GM18868 (cell line): ENCODE measurements around the gene CHTF8.
A peak's percentile ranks its signal among the peaks of the same experiment; 100 is the strongest.

ENCODE experiments used
- ATAC-seq: cut with Tn5 transposase; IDR thresholded peaks from one replicate; pipeline ENCODE4 v1.9.1; 2021; ENCODE audit warnings: mild to moderate bottlenecking, moderate library complexity; ENCODE audit not compliant: unreplicated experiment

The CHTF8 gene

GRCh38 chr16:69114346-69114975 lies 17.9 kb downstream of the CHTF8 start:
- ATAC-seq, result no peak

DNA sequence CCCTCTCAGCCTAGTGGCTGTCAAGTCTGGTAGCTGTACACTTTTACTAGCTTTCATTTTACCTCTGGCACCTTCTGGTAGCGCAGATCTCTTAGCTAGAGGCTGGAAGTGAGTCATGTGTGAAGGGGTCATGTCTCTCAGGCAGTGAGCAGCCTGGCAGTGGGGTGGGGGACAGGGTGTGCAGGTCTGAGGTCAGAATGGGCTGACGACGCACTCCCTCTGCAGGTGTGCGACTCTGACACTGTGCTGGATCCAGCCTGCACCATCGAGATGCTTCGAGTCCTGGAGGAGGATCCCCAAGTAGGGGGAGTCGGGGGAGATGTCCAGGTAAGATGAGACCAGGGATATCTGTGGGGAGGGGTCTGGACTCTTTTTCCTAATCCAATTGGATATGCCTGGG lies 19.2 kb downstream of the CHTF8 start:
- no peak for ATAC-seq

- no peak for ATAC-seq
Observed at GRCh38 chr16:69112285-69113129, 19.9 kb downstream of the CHTF8 start.

GRCh38 chr16:69111876-69112230 lies 20.5 kb downstream of the CHTF8 start:
- no peak for ATAC-seq

DNA sequence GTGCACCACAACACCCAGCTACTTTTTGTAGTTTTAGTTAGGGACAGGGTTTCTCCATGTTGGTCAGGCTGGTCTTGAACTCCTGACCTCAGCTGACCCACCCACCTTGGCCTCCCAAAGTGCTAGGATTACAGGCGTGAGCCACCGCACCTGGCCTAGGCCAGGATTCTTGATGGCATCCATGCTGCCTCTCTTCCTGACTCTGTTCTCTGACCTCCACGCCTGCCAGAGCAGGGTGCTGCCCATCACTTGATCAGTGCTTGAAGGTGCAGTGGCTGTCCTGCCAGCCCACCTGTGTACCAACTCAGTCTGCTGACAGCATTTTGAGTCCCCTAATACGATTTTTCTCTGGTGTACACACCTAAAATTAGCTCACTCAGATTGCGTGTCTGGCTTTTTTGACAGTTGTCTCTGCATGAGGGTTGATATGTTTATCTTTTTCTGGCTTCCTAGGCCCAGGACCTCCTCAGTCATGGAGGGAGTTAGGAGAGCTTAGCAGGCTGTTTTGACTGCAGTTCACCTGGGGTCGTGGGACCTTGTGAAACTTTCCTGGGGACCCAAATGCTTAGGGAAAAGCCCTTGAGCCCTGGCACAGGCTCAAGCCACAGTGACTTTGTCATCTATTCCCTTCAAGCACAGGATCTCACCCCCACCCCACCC lies 21.0 kb downstream of the CHTF8 start:
- no peak for ATAC-seq

GRCh38 chr16:69110406-69110805 lies 22.0 kb downstream of the CHTF8 start:
- no peak for ATAC-seq

DNA sequence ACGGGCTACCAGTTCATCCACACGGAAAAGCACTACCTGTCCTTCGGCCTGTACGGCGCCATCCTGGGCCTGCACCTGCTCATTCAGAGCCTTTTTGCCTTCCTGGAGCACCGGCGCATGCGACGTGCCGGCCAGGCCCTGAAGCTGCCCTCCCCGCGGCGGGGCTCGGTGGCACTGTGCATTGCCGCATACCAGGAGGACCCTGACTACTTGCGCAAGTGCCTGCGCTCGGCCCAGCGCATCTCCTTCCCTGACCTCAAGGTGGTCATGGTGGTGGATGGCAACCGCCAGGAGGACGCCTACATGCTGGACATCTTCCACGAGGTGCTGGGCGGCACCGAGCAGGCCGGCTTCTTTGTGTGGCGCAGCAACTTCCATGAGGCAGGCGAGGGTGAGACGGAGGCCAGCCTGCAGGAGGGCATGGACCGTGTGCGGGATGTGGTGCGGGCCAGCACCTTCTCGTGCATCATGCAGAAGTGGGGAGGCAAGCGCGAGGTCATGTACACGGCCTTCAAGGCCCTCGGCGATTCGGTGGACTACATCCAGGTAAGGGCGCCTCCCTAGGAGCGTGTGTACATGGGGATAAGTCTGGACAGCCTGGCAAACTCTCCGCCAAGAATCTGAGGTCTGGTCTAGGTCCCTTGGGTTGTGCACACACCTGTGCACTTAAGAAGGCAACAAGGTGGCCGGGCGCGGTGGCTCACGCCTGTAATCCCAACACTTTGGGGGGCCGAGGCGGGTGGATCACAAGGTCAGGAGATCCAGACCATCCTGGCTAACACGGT lies 22.7 kb downstream of the CHTF8 start:
- no peak for ATAC-seq

DNA sequence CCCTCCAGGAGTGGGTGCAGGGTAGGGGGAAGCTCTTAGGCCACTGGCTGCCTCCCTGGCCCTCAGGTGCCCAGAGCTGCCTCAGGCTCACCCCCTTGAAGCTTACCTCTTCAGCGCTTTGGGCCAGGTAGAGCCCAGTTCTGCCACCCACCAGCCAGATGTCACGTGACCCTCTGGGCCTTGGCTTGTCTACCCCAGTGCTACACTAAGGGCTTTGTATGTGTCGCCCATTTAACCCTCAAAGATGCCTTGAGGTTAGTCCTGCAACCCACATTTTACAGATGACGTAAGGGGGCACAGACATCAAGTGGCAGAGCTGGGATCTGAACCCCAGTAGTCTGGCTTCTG lies 23.5 kb downstream of the CHTF8 start:
- no peak for ATAC-seq

GRCh38 chr16:69108064-69108904 lies 24.1 kb downstream of the CHTF8 start:
- ATAC-seq, result no peak

DNA sequence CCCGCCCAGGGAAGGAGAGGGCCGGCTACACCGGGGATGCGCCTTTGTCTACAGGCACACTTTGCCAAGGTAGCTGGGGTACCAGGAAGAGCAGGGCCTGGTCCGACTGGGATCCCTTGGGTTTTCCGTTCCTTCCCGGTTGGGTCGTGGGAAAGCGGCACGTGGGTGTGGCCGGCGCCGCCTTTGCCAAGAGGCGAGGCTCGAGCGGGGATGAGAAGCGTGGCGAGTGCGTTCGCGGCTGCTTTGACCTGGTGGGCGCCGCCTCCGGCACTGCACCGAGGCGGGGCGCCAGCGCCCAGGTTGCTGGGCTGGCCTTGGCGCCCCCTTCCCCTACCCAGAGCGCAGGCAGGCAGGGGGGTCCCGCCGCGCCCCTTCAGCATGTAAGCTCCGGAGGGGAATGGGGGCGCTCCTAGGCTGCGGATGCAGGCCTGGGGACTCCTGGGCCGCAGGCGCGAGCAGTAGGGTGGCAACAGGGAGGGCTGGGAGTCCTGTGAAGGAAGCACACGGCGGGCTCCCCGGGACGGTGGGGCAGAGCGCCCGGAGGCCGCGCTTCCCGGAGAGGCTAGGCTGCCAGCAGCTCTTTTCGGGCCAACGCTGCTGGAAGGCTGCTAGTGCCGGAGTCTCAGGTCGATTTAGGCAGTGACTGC lies 24.9 kb downstream of the CHTF8 start:
- no peak for ATAC-seq

DNA sequence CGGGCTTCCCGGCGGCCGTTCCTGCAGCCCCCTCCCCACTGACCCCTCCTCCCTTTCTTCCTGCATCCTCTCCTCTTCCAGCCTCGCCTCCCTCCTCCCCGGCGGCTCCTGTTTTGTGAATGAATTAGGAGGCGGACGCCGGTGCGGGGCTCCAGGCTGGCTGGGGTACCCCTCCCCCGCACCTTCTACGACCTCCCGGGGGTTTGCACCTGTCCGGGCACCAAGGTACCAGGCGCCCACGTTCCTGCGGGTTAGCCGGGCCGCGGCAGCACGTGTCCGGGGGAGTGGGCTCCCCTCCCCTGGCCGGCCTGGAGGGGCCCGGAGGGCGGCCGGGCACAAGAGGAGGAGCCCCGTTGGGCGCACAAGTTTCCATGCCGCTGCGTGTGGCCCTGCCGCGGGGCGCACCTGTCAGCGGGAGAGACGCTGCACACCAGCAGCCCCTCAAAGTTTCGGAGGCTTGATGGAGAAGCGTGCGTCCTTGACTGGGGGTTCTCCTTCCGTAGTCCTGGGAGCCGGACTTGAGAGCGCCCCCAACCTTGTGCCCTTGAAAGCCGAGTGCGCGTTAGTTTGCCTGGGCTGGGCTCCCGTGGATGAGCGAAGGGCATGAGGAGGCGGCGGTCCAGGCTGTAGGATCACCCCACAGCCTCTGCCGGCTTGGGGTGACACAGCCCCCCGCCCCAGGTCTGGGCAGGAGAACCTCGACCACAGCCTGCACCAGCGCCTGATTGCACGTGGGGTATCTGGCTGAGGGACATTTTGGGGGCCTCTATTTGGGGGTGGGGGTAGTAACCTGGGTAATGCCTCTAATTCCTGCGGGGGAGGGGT lies 25.7 kb downstream of the CHTF8 start:
- ATAC-seq, result no peak

GRCh38 chr16:69105501-69106361 lies 26.7 kb downstream of the CHTF8 start, which contains the start of gene HAS3:
HAS3 (plus strand) TSS chr16:69105653; CDS start chr16:69109396, 3,743 bp downstream.
- ATAC-seq, result no peak

GRCh38 chr16:69100071-69100691 lies 32.2 kb downstream of the CHTF8 start:
- no peak for ATAC-seq

DNA sequence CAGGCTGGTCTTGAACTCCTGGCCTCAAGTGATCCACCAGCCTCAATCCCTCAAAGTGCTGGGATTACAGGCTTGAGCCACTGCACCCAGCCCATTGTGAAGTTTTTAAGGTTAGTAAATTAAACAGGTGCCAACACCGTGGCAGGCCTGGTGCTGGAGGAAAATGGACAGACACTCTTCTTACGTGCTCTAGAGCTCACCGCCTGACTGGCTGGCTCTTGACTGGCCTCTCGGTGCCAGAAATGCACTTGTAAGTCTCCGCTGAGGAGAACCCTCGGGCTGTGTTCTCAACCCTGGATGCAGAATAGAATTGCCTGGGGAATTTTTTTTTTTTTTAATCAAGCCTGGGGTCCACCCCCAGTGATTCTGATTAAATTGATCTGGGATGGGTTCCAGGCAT lies 37.2 kb downstream of the CHTF8 start:
- ATAC-seq, result no peak

- no peak for ATAC-seq
Observed at GRCh38 chr16:69094501-69094900, 37.9 kb downstream of the CHTF8 start.

DNA sequence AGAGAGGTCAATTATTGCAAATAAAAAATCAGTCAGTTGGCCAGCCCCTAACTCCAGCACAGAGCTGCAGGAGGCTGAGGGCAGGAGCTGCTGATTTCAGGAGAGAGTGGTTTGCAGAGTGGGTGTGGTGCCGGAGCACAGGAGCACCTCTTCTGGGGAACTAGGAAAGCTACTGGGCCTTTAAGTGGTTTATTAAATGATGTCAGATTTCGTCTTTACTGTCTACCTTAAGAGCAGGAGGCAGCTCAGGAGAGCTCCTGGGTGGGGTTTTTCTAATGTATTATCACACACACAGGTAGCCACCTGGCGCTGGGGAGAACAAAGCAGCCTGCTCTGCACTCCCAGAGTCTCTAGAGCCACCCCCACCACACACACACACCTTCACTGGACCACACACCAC lies 38.4 kb downstream of the CHTF8 start:
- ATAC-seq, result no peak

DNA sequence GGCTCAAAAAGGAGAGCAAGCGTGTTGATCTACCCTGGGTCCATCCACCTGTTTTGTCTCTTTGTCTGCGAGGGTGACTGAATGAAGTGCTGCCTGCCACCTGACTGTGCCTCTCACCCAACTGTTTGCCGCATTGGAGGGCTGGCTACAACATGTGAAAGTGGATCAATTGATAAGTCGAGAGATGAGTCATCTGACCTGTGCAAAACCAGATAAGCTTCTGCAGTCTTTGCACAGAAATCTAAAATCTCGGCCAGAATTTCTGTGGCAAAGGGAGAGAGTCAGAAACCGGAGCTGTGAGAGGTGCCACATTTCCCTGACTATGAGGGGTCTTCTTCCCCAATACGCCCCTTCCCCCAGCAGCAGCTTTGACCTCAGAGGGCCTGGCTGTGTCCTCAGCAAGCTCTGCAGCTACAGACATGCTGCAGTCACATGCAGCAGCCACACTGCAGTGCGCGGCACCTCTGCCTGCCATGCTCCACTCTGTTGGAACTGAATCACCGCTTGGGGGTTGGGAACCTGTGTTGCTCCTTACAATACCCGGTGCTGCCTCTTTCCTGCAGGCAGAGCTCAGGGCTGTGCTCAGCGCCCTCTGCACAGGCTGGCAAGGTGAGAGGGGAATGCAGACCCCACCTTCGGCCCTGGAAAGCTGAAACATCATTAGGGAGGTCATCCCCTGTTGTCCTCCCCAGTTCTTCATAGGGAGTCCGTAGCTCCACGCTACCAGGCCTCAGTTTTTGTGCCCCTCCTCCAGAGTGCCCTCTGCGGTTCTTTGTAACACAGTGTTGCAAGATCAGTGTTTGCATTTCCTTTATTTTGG lies 43.1 kb downstream of the CHTF8 start:
- ATAC-seq, result peak; percentile 56
